HG03469 (cell line): ENCODE results near the gene GLTP.

Experiments
- ATAC-seq: cut with Tn5 transposase; IDR thresholded peaks from one replicate; pipeline ENCODE4 v1.9.1; 2021; ENCODE audit warnings: mild to moderate bottlenecking, moderate library complexity, moderate number of reproducible peaks; ENCODE audit not compliant: unreplicated experiment

The GLTP gene

GRCh38 chr12:109844983-109845823 lies 35.1 kb downstream of the GLTP start:
- ATAC-seq: peak; percentile 56

DNA sequence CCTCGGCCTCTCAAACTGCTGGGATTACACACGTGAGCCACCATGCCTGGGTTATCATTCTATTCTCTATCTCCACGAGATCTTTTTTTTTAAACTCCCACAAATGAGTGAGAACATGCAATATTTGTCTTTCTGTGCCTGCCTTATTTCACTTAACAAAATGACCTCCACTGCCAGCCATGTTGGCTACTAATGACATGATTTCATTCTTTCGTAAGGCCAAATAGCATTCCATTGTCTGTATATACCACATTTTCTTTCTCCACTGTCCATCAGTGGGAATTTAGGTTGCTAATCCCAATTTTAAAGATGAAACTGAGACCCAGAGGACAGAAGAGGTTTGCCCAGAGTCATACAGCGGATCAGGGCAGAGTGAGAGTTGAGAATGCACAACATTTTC lies 36.2 kb downstream of the GLTP start:
- no peak for ATAC-seq

DNA sequence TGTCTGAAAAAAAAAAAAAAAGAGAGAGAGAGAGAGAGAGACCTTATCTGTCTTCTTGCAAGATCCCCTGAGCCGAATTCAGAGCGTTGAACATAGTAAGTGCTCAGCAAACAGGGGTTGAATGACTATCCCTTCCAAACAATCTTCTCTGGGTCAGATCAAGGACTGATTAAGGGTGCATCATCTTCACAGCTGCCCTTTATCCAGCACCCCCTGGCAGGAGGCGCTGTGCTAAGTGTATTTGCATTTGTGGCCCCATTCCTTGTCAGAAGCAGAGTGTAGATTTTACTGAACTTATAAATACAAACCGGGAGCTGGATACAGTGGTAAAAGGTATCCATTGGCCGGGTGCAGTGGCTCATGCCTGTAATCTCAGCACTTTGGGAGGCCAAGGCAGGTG lies 38.3 kb downstream of the GLTP start:
- ATAC-seq: no peak

- ATAC-seq: no peak
These were observed 39.0 kb downstream of the GLTP start for GRCh38 chr12:109841356-109841755.

DNA sequence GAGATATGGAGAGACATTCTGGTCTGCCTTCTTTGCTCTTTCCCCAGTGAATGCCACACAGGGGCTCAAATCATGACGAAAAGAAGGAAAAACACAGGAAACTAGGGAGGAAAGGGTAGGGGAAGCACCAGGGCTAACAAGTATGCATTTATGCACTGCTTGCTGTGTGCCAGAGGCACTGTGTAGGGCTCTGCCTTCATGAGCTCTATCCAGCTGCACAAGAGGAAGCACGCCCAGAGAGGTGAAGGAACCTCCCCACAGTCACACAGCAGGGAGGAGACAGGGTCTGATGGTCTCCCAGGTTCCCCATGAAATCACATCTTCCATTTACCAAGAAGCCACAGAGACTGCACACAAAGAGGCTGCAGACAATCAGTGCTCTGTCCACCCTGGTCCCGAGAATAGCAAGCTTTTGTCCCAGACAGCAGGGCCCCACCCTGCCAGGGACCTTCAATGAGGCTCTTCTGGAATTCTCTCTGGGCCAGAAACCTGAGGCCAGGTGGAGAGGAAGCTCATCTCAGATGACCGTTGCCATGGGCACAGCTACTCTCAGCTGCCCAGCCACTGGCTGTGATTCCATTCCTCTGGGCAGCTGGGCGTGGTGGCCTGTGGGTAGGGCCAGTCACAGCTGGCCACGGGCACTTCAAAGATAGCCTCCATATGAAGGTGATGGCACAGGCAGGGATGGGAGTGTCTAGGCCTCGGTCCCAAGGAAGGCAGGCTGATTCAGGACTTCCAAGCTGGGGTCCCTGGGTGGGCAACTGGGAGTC lies 39.9 kb downstream of the GLTP start:
- no peak for ATAC-seq

- no peak for ATAC-seq
These were observed 40.9 kb downstream of the GLTP start for GRCh38 chr12:109839444-109839843.

DNA sequence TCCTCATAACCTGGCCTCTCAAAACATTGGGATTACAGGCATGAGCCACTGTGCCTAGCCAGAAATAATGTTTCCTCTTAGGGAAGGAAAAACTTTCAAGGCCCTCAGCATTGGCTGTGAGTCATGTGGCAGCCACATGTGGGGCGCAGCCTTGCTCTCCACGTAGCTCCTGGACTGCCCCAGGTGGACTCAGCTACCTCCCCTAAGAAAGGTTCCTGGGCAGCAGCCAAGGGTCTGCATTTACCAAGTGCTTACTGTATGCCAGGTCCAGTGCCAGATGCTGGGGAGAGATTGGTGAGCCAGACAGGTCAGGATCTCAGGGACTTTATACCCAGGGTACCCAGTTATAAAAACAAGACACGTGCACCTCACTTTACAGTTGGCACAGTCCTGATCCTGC lies 43.4 kb downstream of the GLTP start:
- no peak for ATAC-seq

DNA sequence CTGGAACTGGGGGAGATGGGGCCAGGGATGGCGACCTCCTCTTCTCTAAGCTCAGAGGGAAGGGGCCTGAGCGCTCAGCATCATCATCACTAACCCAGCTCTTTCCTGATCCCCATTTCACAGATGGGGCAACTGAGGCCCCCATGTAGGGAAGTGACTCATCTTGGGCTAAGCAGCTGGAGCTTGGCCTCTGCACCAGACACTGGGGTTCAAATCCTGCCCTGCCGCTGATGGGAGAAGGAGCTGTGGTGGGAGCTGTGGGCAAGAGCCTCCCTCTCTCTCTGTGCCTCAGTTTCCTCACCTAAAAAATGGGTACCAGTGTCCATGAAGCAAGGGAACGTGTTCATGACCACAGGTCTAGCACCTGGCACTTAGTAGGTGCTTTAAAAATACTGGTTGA lies 44.5 kb downstream of the GLTP start:
- no peak for ATAC-seq

- no peak for ATAC-seq
These were observed 46.8 kb downstream of the GLTP start, which contains the start of gene TRPV4 for GRCh38 chr12:109833307-109834189. TSS of gene TRPV4 (minus strand) at chr12:109833398. CDS start at chr12:109814796, 18,602 bp downstream.

DNA sequence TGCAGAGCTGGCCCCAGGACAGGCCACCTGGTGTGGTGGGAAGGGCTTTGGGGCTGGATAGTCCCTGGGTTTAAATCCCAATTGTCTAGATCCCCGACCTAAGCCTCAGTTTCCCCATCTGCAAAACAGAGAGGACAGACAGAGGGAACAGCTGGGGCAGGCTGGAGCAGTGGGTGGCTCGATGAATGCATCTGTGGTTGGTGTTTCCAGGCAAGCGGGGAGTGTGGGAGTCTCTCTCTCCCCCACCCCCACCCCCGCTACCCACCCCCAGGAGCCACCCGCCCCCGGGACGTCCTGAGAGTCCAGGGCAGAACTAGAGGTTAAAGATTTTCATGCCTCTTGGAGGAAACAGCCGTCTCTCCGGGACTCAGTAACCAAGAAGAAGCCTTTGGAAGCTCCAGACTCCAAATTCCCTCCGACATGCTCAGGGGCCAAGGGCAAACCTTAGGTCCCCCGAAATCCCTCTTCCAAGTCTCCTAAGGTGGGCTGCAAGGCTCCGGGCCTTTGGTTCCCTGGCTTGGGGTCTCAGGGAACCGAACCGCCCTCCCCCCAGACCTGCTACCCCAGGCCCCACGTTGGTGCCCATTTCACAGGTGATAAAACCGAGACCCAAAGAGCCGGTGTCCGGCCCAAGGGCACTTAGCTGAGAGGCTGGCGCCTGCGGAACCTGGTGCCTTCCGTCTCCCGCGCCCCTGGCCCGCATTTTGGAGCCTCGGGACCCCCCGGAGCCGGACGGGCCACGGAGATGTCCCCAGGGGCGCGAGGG lies 47.6 kb downstream of the GLTP start:
- no peak for ATAC-seq

DNA sequence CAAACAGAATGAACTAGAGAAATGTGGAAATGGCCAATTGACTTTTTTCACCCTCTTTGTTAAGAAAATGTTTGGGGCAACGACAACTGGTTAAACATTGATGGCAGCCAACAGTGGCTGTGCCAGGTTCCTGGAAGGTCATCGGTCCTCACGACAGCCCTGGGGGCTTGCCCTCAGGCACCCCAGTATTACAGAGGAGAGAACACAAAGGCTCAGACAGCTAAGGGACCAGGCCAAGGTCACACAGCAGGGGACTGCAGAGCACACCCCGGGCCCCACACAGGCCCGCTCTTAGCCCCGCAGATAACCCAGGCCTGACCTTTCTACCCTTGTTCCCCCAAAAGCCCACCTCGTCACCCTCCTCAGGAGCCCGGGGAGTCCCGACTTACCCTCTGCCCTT lies 48.4 kb downstream of the GLTP start:
- ATAC-seq: no peak

GRCh38 chr12:109831365-109831764 lies 49.0 kb downstream of the GLTP start:
- ATAC-seq: no peak

DNA sequence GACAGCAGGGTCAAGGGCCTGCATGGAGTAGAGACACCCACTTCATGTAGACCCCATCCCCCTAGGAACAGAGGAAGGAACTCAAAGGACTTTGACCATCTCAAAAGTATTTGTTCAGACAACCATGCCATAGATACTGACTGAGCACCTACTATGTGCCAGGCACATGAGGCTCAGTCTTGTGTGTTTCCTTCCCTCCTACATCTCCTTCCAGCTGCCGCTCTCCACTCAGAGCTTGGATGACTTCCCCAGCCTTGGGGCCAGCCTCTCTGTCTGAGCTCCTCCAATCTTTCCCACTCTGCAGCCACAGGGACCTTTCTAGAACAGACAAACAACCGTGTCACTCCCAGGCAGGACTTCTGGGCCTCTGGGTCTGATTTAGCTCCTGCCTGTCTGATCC lies 49.6 kb downstream of the GLTP start:
- no peak for ATAC-seq

GRCh38 chr12:109830267-109830666 lies 50.1 kb downstream of the GLTP start:
- no peak for ATAC-seq

DNA sequence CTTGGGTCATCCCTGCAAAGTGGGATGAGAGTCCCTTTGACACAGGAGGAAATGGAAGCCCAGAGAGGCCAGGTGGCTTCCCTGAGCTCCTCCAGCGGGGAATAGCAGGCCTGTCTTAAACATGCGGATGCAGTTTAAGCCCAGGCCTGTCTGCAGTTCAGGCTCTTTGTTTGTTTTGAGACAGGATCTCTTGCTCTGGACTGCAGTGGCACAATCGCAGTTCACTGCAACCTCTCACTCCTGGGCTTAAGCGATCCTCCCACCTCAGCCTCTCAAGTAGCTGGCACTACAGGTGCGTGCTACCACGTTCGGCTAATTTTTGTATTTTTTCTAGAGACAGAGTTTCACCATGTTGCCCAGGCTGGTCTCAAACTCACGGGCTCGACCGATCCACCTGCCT lies 50.7 kb downstream of the GLTP start:
- ATAC-seq: no peak

- no peak for ATAC-seq
These were observed 51.4 kb downstream of the GLTP start for GRCh38 chr12:109828754-109829511.

- ATAC-seq: no peak
These were observed 52.5 kb downstream of the GLTP start for GRCh38 chr12:109827566-109828550.

GRCh38 chr12:109827080-109827479 lies 53.3 kb downstream of the GLTP start:
- ATAC-seq: no peak
